ACC112 (cell line): ENCODE measurements around the gene CRYGD.
"Not testable (repeated sequence)": the region's sequence is repeated elsewhere in the genome, so short reads cannot be mapped to it uniquely, and the experiment has no call there.

Source experiments
- H2AFZ ChIP-seq: fragments of 200-600 bp; sonication (generic); one replicate; pipeline ENCODE4 v1.6.0; 2017; ENCODE audit warnings: antibody characterized with exemption, low read length; ENCODE audit not compliant: unreplicated experiment
- H3K27ac ChIP-seq: fragments of 200-600 bp; sonication (generic); 2 replicates; pipeline ENCODE4 v1.5.1; 2014; ENCODE audit warnings: low read depth, mild to moderate bottlenecking, antibody characterized with exemption, low read length, moderate library complexity
- H3K27me3 ChIP-seq: fragments of 200-600 bp; sonication (generic); 2 replicates; pipeline ENCODE4 v1.6.1; 2014; ENCODE audit warnings: mild to moderate bottlenecking, antibody characterized with exemption, low read length, moderate library complexity, mixed read lengths; ENCODE audit not compliant: insufficient read depth
- H3K36me3 ChIP-seq: fragments of 200-600 bp; sonication (generic); 2 replicates; pipeline ENCODE4 v1.6.1; 2016; ENCODE audit warnings: mild to moderate bottlenecking, antibody characterized with exemption, low read length, moderate library complexity, mixed read lengths; ENCODE audit not compliant: insufficient read depth
- H3K4me1 ChIP-seq: fragments of 200-600 bp; sonication (generic); one replicate; pipeline ENCODE4 v1.6.1; 2016; ENCODE audit warnings: low read length, mixed read lengths; ENCODE audit not compliant: insufficient read depth, unreplicated experiment, control insufficient read depth
- H3K4me3 ChIP-seq: fragments of 200-600 bp; sonication (generic); 2 replicates; pipeline ENCODE4 v1.5.1; 2014; ENCODE audit warnings: mild to moderate bottlenecking, low read depth, low read length
- H3K79me2 ChIP-seq: fragments of 200-600 bp; sonication (generic); one replicate; pipeline ENCODE4 v1.6.0; 2016; ENCODE audit warnings: low read length; ENCODE audit not compliant: control insufficient read depth, unreplicated experiment, insufficient read depth

The CRYGD gene

GRCh38 chr2:208147008-208147407 is 22.7 kb upstream of the CRYGD start:
- Histone ChIP-seq H3K4me3 (no peak overlapping the region), H2AFZ (no peak overlapping the region)

GRCh38 chr2:208146006-208146405 is 21.7 kb upstream of the CRYGD start, which contains the start of gene CRYGB:
Gene CRYGB, minus strand, starts transcription at chr2:208146158. Its CDS starts 38 bp downstream, at chr2:208146120.
- Histone ChIP-seq H3K4me1 (no peaks in the 10 kb centered on the region), H3K27me3 (peaks cover 19% of the 10 kb centered on the region; the same call in 1 of the 2 replicates), H3K4me3 (no peak within 1 kb of the TSS), H3K36me3 (no peaks in the 10 kb centered on the region), H3K27ac (no peak within 1 kb of the TSS), H2AFZ (no peak within 1 kb of the TSS), H3K79me2 (no peaks in the 10 kb centered on the region)

More at GRCh38 chr2:208147008-208147407, 22.7 kb upstream of the CRYGD start:
- H3K27ac ChIP-seq, result no peak overlapping the region
- no peaks in the 10 kb centered on the region for H3K79me2 ChIP-seq
- H3K4me1 ChIP-seq, result no peaks in the 10 kb centered on the region
- H3K27me3 ChIP-seq, result peaks cover 26% of the 10 kb centered on the region; the same call in 1 of the 2 replicates
- H3K36me3 ChIP-seq, result no peaks in the 10 kb centered on the region

GRCh38 chr2:208142925-208143799 is 18.8 kb upstream of the CRYGD start:
- no peak overlapping the region for H2AFZ ChIP-seq
- no peaks in the 10 kb centered on the region for H3K4me1 ChIP-seq
- H3K27ac ChIP-seq, result no peak overlapping the region
- H3K27me3 ChIP-seq, result 0 out of 2 replicates have a peak, but pooled peaks cover 3% of the 10 kb centered on the region
- no peaks in the 10 kb centered on the region for H3K36me3 ChIP-seq
- no peaks in the 10 kb centered on the region for H3K79me2 ChIP-seq
- H3K4me3 ChIP-seq, result no peak overlapping the region

GRCh38 chr2:208142240-208142924 is 18.1 kb upstream of the CRYGD start:
- 0 out of 2 replicates have a peak, but pooled peaks cover 3% of the 10 kb centered on the region for H3K27me3 ChIP-seq
- no peaks in the 10 kb centered on the region for H3K4me1 ChIP-seq
- H3K27ac ChIP-seq, result no peak overlapping the region
- no peaks in the 10 kb centered on the region for H3K79me2 ChIP-seq
- H2AFZ ChIP-seq, result no peak overlapping the region
- H3K4me3 ChIP-seq, result no peak overlapping the region
- H3K36me3 ChIP-seq, result no peaks in the 10 kb centered on the region

GRCh38 chr2:208139447-208139846 is 15.1 kb upstream of the CRYGD start:
- no peaks in the 10 kb centered on the region for H3K36me3 ChIP-seq

GRCh38 chr2:208138334-208138733 is 14.0 kb upstream of the CRYGD start:
- not testable (repeated sequence) for H3K4me1 ChIP-seq, H3K79me2 ChIP-seq, H3K27me3 ChIP-seq, H3K4me3 ChIP-seq, H3K27ac ChIP-seq, H3K36me3 ChIP-seq, H2AFZ ChIP-seq

More at GRCh38 chr2:208139447-208139846, 15.1 kb upstream of the CRYGD start:
- Histone ChIP-seq H2AFZ (no peak overlapping the region), H3K27me3 (no peaks in the 10 kb centered on the region), H3K4me3 (no peak overlapping the region), H3K79me2 (no peaks in the 10 kb centered on the region), H3K27ac (no peak overlapping the region), H3K4me1 (no peaks in the 10 kb centered on the region)

GRCh38 chr2:208136716-208137094 is 12.4 kb upstream of the CRYGD start:
- Histone ChIP-seq H2AFZ (no peak overlapping the region), H3K79me2 (no peaks in the 10 kb centered on the region)

GRCh38 chr2:208135794-208136715 is 11.7 kb upstream of the CRYGD start:
- Histone ChIP-seq H2AFZ (no peak overlapping the region), H3K27ac (no peak overlapping the region), H3K4me1 (no peaks in the 10 kb centered on the region), H3K4me3 (no peak overlapping the region), H3K36me3 (no peaks in the 10 kb centered on the region), H3K27me3 (no peaks in the 10 kb centered on the region), H3K79me2 (no peaks in the 10 kb centered on the region)

More at GRCh38 chr2:208136716-208137094, 12.4 kb upstream of the CRYGD start:
- Histone ChIP-seq H3K4me3 (no peak overlapping the region), H3K36me3 (no peaks in the 10 kb centered on the region), H3K4me1 (no peaks in the 10 kb centered on the region), H3K27me3 (no peaks in the 10 kb centered on the region), H3K27ac (no peak overlapping the region)

GRCh38 chr2:208134928-208135586 is 10.7 kb upstream of the CRYGD start:
- H3K27ac ChIP-seq, result no peak overlapping the region
- no peaks in the 10 kb centered on the region for H3K4me1 ChIP-seq
- H3K36me3 ChIP-seq, result no peaks in the 10 kb centered on the region
- H3K4me3 ChIP-seq, result no peak overlapping the region
- no peak overlapping the region for H2AFZ ChIP-seq
- H3K79me2 ChIP-seq, result no peaks in the 10 kb centered on the region
- H3K27me3 ChIP-seq, result no peaks in the 10 kb centered on the region

- Histone ChIP-seq H3K27ac (no peak overlapping the region), H3K79me2 (no peaks in the 10 kb centered on the region), H3K27me3 (no peaks in the 10 kb centered on the region), H3K4me1 (no peaks in the 10 kb centered on the region), H3K36me3 (no peaks in the 10 kb centered on the region), H2AFZ (no peak overlapping the region), H3K4me3 (no peak overlapping the region)
Measured at GRCh38 chr2:208130712-208131110, 6.4 kb upstream of the CRYGD start.
